ENCODE data around the gene UPK3B.
"Not testable (repeated sequence)": the region's sequence is repeated elsewhere in the genome, so short reads cannot be mapped to it uniquely, and the experiment has no call there.

The UPK3B gene

GRCh38 chr7:76487969-76488368 is 22.4 kb upstream of the UPK3B start:
- not testable (repeated sequence) for H3K4me3 ChIP-seq (ENCODE audit: low read depth, low read length)

GRCh38 chr7:76492139-76492538 is 18.2 kb upstream of the UPK3B start:
- not testable (repeated sequence) for H3K4me3 ChIP-seq (ENCODE audit: low read depth, low read length)

DNA sequence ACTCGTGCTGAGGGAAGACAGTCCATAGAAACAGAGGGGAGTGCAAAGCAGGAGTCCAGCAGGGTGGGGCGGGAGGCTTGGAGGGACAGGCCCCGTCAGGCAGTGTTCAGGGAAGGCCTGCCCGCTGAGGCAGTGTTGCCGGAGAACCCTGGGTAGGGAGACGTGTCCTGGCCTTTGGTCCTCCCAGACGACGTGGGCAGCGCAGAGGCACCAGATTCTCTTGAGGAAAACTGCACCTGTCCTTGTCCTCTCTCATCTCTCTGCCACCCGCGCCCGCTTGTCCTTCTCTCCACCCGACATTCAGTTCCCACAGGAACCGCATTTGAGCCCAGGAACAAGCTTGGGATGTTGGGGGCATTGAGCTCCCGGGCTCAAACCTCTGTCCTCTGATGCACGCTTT is 14.6 kb upstream of the UPK3B start:
- H3K4me3 ChIP-seq (ENCODE audit: low read depth, low read length) = not testable (repeated sequence)

DNA sequence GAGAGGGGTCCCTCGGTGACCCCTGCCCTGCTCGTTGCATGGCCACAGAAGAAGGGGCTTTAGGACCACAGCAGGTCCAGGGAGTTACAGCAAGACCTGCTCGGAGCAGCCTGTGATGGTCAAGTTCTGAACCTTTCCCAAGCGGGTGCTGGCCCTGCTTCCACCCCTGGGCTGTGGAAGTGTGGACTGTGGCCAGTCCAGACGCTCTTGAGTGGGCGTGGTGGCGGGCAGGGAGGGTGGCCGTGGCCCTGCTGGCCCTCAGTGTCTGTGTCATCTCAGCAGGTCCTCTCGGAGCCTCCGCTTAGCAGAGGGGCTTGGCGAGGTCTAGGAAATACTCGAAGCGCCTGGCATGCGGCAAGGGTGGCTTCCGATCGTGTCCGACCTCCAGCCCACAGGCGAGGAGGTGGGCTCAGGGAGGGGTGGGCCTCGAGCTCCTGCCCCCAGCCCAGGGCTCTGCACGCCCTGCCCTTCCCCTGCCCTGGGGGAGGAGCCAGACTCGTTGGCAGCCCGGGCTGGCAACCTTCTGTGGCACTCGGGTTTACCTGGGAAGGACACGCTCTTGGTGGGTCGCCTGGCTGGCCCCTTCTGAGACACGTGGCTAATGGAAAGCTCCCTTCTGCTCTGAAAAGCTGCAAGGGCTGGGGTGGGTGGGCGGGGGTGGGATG is 12.3 kb upstream of the UPK3B start:
- not testable (repeated sequence) for H3K4me3 ChIP-seq (ENCODE audit: low read depth, low read length)

DNA sequence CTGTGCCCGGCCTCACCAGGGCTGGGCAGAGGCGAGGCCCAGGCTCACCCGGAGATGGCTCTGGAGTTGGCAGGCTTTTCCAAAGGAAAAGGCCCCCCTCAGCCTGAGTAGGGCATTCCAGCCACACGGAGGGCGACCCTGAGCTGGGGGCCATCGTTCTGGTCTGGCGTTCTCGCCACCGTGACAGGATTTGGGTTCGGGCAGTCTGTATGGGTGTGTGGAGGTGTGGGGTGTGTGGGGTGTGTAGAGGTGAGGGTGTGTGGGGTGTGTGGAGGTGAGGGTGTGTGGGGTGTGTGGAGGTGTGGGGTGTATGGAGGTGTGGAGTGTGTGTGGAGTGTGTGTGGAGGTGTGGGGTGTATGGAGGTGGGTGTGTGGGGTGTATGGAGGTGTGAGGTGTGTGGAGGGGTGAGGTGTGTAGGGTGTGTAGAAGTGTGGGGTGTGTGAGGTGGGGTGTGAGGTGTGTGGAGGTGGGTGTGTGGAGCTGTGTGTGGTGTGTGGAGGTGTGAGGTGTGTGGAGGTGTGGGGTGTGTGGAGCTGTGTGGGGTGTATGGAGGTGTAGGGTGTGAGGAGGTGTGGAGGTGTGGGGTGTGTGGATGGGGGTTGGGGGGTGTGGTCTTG is 11.7 kb upstream of the UPK3B start:
- H3K4me3 ChIP-seq (ENCODE audit: low read depth, low read length) = not testable (repeated sequence)

GRCh38 chr7:76499201-76499923 is 11.0 kb upstream of the UPK3B start:
- not testable (repeated sequence) for H3K4me3 ChIP-seq (ENCODE audit: low read depth, low read length)

- H3K4me3 ChIP-seq (ENCODE audit: low read depth, low read length) = not testable (repeated sequence)
Observed at GRCh38 chr7:76499924-76500241, 10.5 kb upstream of the UPK3B start.

DNA sequence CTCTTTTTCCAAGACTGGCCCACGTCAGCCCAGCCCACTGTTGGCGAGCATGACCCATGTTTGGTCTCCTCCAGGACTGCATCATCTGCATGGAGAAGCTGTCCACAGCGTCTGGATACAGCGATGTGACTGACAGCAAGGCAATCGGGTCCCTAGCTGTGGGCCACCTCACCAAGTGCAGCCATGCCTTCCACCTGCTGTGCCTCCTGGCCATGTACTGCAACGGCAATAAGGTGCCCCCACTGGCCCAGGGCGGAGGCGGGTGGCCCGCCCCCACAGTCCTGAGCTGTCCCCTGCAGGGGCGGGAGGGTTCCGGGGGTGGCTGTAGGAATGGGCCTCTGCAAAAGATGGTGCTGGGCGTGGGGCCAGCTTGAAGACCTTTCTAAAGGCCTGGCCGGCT is 8.1 kb upstream of the UPK3B start:
- H3K4me3 ChIP-seq (ENCODE audit: low read depth, low read length) = not testable (repeated sequence)

DNA sequence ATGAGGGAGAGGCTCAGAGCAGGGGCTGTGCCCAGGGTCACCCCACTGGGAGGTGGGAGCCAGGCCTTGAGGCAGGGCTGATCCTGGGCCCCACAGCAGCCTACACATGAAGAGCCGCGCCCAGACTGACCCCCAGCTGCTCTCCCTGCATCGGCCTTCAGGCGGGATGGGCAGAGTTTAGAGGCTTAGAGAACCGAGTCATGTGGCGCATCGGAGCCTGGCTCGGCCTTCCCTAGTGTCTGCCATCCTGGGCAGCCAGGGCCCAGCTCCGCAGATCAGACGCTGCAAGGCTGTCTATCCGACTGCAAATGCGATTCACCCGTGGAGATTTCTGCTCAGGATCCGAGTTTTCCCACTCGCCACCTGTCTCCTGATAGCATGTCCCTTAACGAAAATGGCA is 7.5 kb upstream of the UPK3B start:
- not testable (repeated sequence) for H3K4me3 ChIP-seq (ENCODE audit: low read depth, low read length)

- not testable (repeated sequence) for H3K4me3 ChIP-seq (ENCODE audit: low read depth, low read length)
Observed at GRCh38 chr7:76503244-76503643, 7.1 kb upstream of the UPK3B start.

- H3K4me3 ChIP-seq (ENCODE audit: low read depth, low read length) = not testable (repeated sequence)
Observed at GRCh38 chr7:76504351-76505167, 5.8 kb upstream of the UPK3B start.

DNA sequence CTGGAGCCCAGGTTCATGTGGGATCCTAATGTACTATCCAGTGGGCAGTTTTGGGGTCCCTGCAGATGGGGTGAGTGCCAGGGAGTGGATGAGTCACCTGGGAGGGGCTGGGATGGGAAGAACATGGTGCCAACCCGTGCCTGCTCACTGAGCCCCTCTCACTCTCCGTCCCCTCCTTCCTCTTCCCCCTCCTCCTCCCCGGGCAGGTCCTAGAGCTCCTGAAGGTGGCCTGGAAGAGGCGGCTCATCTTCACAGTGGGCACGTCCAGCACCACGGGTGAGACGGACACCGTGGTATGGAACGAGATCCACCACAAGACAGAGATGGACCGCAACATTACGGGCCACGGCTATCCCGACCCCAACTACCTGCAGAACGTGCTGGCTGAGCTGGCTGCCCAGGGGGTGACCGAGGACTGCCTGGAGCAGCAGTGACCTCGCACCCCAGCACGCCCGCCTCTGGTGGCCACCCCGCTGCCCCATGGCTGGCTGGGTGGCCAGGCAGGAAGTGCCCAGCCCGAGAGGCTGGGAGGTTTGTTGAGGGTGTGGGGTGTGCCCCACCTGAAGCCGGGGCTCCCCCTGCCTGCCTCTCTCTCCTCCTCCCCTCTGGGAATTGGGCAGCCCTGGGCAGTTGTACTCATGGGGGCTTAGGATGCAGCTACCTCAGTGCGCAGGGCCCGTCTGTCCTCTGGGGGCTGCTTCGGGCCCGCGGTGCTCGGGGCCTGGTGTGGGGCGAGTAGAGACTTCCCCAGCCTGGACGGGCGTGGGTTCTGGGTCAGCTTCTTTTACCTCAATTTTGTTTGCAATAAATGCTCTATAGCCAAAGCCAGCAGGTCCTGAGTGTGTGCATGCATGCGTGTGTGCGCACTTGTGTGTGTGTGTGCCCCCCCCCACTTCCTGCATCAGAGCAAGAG is 4.9 kb upstream of the UPK3B start:
- no peak overlapping the region for H3K4me3 ChIP-seq (ENCODE audit: low read depth, low read length)

DNA sequence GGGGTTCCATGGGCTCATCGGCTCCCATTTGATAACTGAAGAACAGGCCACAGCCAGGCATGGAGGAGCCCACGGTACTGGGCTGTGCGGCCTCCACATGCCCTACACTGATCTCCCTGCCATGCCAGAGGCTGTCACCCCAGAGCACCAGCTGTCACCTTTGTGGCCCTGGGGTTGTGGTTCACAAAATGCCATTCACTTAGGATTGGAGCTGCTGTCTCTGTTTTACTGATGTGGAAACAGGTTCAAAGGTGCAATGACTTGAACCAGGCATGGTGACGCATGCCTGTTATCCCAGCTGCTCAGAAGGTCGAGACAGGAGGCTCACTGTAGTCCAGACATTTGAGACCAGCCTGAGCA is 4.3 kb upstream of the UPK3B start:
- H3K4me3 ChIP-seq (ENCODE audit: low read depth, low read length) = no peak overlapping the region

DNA sequence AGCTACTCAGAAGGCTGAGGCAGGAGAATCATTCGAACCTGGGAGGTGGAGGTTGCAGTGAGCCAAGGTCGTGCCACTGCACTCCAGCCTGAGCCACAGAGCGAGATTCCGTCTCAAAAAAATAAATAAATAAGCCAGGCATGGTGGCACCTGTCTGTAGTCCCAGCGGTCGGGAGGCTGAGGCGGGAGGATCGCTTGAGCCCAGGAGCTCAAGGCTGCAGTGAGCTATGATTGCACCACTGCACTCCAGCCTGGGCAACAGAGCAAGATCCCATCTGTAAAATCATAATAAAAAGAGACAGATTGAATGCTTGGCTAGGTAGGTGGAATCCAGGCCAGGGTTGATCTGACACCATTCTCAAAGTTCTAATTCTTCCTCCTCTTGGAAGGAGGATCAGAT is 3.7 kb upstream of the UPK3B start:
- H3K4me3 ChIP-seq (ENCODE audit: low read depth, low read length) = not testable (repeated sequence)

- no peak overlapping the region for H3K4me3 ChIP-seq (ENCODE audit: low read depth, low read length)
Observed at GRCh38 chr7:76507723-76508406, 2.5 kb upstream of the UPK3B start.

DNA sequence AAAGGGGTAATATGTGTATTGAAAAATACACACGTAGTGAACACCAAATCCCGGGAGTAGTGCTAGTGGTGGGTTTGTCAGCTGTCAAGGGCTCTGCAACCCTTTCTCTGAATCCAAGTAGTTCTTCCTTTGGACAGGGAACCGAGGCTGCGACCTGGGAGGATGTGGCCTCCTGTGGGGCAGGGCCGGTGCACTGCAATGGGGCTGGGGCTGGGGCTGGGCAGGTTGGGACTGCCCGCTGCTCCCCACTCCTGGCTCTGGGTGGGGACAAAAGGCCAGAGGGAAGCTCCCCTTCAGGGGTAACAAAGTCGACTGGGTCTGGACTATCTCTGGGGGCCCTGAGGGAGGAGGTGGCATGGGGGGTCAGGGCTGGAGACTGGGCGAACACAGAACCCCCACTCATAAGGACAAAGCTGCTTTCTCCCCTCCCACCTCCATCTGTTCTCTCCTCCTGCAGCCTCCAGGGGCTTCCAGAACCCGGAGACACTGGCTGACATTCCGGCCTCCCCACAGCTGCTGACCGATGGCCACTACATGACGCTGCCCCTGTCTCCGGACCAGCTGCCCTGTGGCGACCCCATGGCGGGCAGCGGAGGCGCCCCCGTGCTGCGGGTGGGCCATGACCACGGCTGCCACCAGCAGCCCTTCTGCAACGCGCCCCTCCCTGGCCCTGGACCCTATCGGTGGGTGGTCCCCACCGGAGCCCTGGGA is 1.0 kb downstream of the UPK3B start:
- H3K4me3 ChIP-seq (ENCODE audit: low read depth, low read length) = not testable (repeated sequence)

- not testable (repeated sequence) for H3K4me3 ChIP-seq (ENCODE audit: low read depth, low read length)
Observed at GRCh38 chr7:76511911-76512885, 1.8 kb downstream of the UPK3B start.

Data from iPS-11a (cell line).